CD14-positive monocyte (primary cell): ENCODE data around the gene CLBA1. TPM values are rescaled to one million over a fixed set of nuclear protein-coding genes. Genes with fewer than 3 reads are reported as not detected.

Experiments
- DNase-seq, 3 donors: peaks; one replicate each; pipeline ENCODE4 v3.0.0-alpha.2; 2011 to 2022
- H2AFZ ChIP-seq: 2 replicates; pipeline ENCODE4 v1.6.0; 2012; ENCODE audit warnings: mild to moderate bottlenecking, low read depth, low read length, inconsistent platforms; ENCODE audit not compliant: insufficient read depth, poor library complexity, severe bottlenecking
- H3K27ac ChIP-seq, 2 donors: 1 replicate in 1 of 2; 2 replicates in 1 of 2; pipeline ENCODE4 v1.5.1; 2012 to 2013; ENCODE audit warnings: low read length in 2 of 2, control low read depth in 1 of 2, inconsistent platforms in 1 of 2, low read depth in 1 of 2, mild to moderate bottlenecking in 1 of 2
- H3K27me3 ChIP-seq, 2 donors: one replicate each; pipeline versions ENCODE4 v1.6.0 to v1.6.1; 2011 to 2013; ENCODE audit warnings: low read length in 2 of 2; ENCODE audit not compliant: control insufficient read depth in 2 of 2, insufficient read depth in 2 of 2
- H3K36me3 ChIP-seq, 2 donors: replicated peaks in 1 of 2; 1 replicate in 1 of 2; 2 replicates in 1 of 2; pipeline versions ENCODE4 v1.5.1 to v1.6.1; 2012 to 2013; ENCODE audit warnings: low read length in 2 of 2, control low read depth in 1 of 2, inconsistent platforms in 1 of 2, mild to moderate bottlenecking in 1 of 2; ENCODE audit not compliant: insufficient read depth in 2 of 2, control insufficient read depth in 1 of 2
- H3K4me1 ChIP-seq, 2 donors: 1 replicate in 1 of 2; 2 replicates in 1 of 2; pipeline versions ENCODE4 v1.5.1 to v1.6.1; 2012 to 2013; ENCODE audit warnings: low read length in 2 of 2, control low read depth in 1 of 2, inconsistent platforms in 1 of 2, mild to moderate bottlenecking in 1 of 2, moderate library complexity in 1 of 2; ENCODE audit not compliant: insufficient read depth in 2 of 2, control insufficient read depth in 1 of 2
- H3K4me2 ChIP-seq: replicated peaks from 2 replicates; pipeline ENCODE3; 2012; ENCODE audit warnings: low read length, moderate library complexity, mild to moderate bottlenecking; ENCODE audit not compliant: poor library complexity, severe bottlenecking; ENCODE audit errors: extremely low read depth
- H3K4me3 ChIP-seq, 3 experiments: fragments of 200-600 bp in 1 of 3; sonication (generic) in 1 of 3; replicated peaks in 1 of 3; 1 replicate in 2 of 3; 2 replicates in 1 of 3; pipeline ENCODE4 v1.5.1; 2011 to 2013; ENCODE audit warnings: low read length in 3 of 3, mild to moderate bottlenecking in 3 of 3, control low read depth in 2 of 3, low read depth in 2 of 3, inconsistent platforms in 1 of 3, moderate library complexity in 1 of 3
- H3K79me2 ChIP-seq: 2 replicates; pipeline ENCODE4 v1.6.0; 2012; ENCODE audit warnings: mild to moderate bottlenecking, control low read depth, inconsistent platforms, low read length, moderate library complexity; ENCODE audit not compliant: insufficient read depth
- H3K9ac ChIP-seq: 2 replicates; pipeline ENCODE4 v1.6.0; 2017; ENCODE audit warnings: low read length, mild to moderate bottlenecking; ENCODE audit not compliant: insufficient read depth, poor library complexity, severe bottlenecking
- H3K9me3 ChIP-seq, 2 donors: replicated peaks in 1 of 2; 1 replicate in 1 of 2; 2 replicates in 1 of 2; pipeline versions ENCODE4 v1.5.1 to v1.6.1; 2012 to 2013; ENCODE audit warnings: low read length in 2 of 2, control low read depth in 1 of 2; ENCODE audit not compliant: control insufficient read depth in 1 of 2, insufficient read depth in 1 of 2
- H4K20me1 ChIP-seq: 2 replicates; pipeline ENCODE4 v1.6.0; 2012; ENCODE audit warnings: mild to moderate bottlenecking, low read length, control low read depth, moderate library complexity; ENCODE audit not compliant: insufficient read depth
- H3K27ac Mint-ChIP-seq, 7 donors: one replicate each; pipeline ENCODE4 v1.8.0; 2020; ENCODE audit warnings: mild to moderate bottlenecking in 7 of 7, mixed read lengths in 7 of 7, moderate library complexity in 6 of 7, inconsistent platforms in 2 of 7
- H3K27me3 Mint-ChIP-seq, 3 donors: one replicate each; pipeline ENCODE4 v1.8.0; 2021 to 2022; ENCODE audit warnings: low read depth in 3 of 3, mild to moderate bottlenecking in 3 of 3, mixed read lengths in 3 of 3, moderate library complexity in 3 of 3, inconsistent platforms in 1 of 3
- H3K36me3 Mint-ChIP-seq, 2 donors: one replicate each; pipeline ENCODE4 v1.8.0; 2020; ENCODE audit warnings: mixed read lengths in 2 of 2, inconsistent platforms in 1 of 2, mild to moderate bottlenecking in 1 of 2
- H3K4me1 Mint-ChIP-seq: one replicate; pipeline ENCODE4 v1.8.0; 2020; ENCODE audit warnings: mild to moderate bottlenecking, mixed read lengths
- H3K4me3 Mint-ChIP-seq, 2 donors: one replicate each; pipeline ENCODE4 v1.8.0; 2020; ENCODE audit warnings: mild to moderate bottlenecking in 2 of 2, mixed read lengths in 2 of 2, moderate library complexity in 1 of 2
- H3K9me3 Mint-ChIP-seq, 7 donors: one replicate each; pipeline ENCODE4 v1.8.0; 2020 to 2022; ENCODE audit warnings: mixed read lengths in 7 of 7, mild to moderate bottlenecking in 6 of 7, moderate library complexity in 6 of 7, inconsistent platforms in 2 of 7
- CTCF ChIP-seq: fragments of 200-600 bp; IDR thresholded peaks from one replicate; pipeline ENCODE4 v1.8.0; 2022; ENCODE audit warnings: antibody characterized with exemption, mild to moderate bottlenecking
- WGBS: methylation state at CpG from one replicate; pipeline ENCODE4 v1.1.5; 2013; ENCODE audit warnings: missing lambda C conversion rate; ENCODE audit not compliant: insufficient coverage; 5-methylcytosine and 5-hydroxymethylcytosine counted together
- intact Hi-C, 2 donors: fragments of 100-400 bp; cut with micrococcal nuclease; formaldehyde crosslinking; loops; one replicate each; pipeline versions ENCODE4 v1.15.0 to v1.15.1; 2023
- polyA plus RNA-seq, 3 donors: library from polyadenylated mRNA; depleted of rRNA in 1 of 3; unstranded in 2 of 3; stranded (reverse) in 1 of 3; fragments of 300-500 nt in 2 of 3; fragments of >200 nt in 1 of 3; fragmentation: Illumina TruSeq in 2 of 3; gene quantifications; 1 replicate in 2 of 3; 2 replicates in 1 of 3; pipeline ENCODE4 v1.2.3, GENCODE V29; 2012 to 2021

The CLBA1 gene
- polyA plus RNA-seq, 3 donors, result 0.62 to 0.76 (median 0.63) TPM

GRCh38 chr14:104970231-104971068 is 15.1 kb upstream of the CLBA1 start:
- H3K27me3 ChIP-seq, result peaks cover 2 to 23% of the 10 kb centered on the region in 2 donors
- H3K27me3 Mint-ChIP-seq, result peaks cover 20 to 35% (median 31%) of the 10 kb centered on the region in 3 donors
- no peak overlapping the region for H2AFZ ChIP-seq
- H3K4me3 ChIP-seq, result no peak overlapping the region
- no peaks in the 10 kb centered on the region for H3K4me1 ChIP-seq
- 93% methylated on average over 19 of the region's 19 CpGs for WGBS
- no peak for TF ChIP-seq CTCF
- intact Hi-C loops, result loop anchor here in 1 of 2 donors (5.0 kb wide), 1 partner anchor 117 kb away; no protein-coding TSS in a partner anchor
- no peak overlapping the region for H3K4me2 ChIP-seq
- no peak overlapping the region for H3K9ac ChIP-seq
- no peak overlapping the region for H3K4me3 Mint-ChIP-seq
- no peaks in the 10 kb centered on the region for H3K79me2 ChIP-seq
- no peak overlapping the region for H3K27ac ChIP-seq
- H3K27ac Mint-ChIP-seq, result no peak overlapping the region
- no peaks in the 10 kb centered on the region for H3K9me3 ChIP-seq
- H3K36me3 Mint-ChIP-seq, result no peaks in the 10 kb centered on the region
- H3K36me3 ChIP-seq, result no peaks in the 10 kb centered on the region
- no peaks in the 10 kb centered on the region for H3K9me3 Mint-ChIP-seq
- peaks cover 4% of the 10 kb centered on the region for H3K4me1 Mint-ChIP-seq
- H4K20me1 ChIP-seq, result no peaks in the 10 kb centered on the region
- no peak for DNase-seq

- peaks cover 2 to 27% of the 10 kb centered on the region in 2 donors for H3K27me3 ChIP-seq
- no peaks in the 10 kb centered on the region for H3K9me3 ChIP-seq
- Mint-ChIP-seq H3K4me3 (no peak overlapping the region), H3K36me3 (peaks cover 0 to 1% of the 10 kb centered on the region in 2 donors), H3K9me3 (peaks cover 0 to 4% (median 0%) of the 10 kb centered on the region in 7 donors), H3K4me1 (peaks cover 10% of the 10 kb centered on the region), H3K27me3 (peaks cover 27 to 37% (median 33%) of the 10 kb centered on the region in 3 donors), H3K27ac (no peak overlapping the region)
- TF ChIP-seq CTCF, result no peak
- H4K20me1 ChIP-seq, result no peaks in the 10 kb centered on the region
- H3K9ac ChIP-seq, result no peak overlapping the region
- no peaks in the 10 kb centered on the region for H3K36me3 ChIP-seq
- whole genome bisulfite sequencing, result 94% methylated on average over 12 of the region's 12 CpGs
- H3K4me1 ChIP-seq, result peaks cover 0 to 9% of the 10 kb centered on the region in 2 donors
- intact Hi-C loops, result loop anchor here in 1 of 2 donors (5.0 kb wide), 1 partner anchor 116 kb away; no protein-coding TSS in a partner anchor
- H3K4me2 ChIP-seq, result no peak overlapping the region
- no peak overlapping the region for H3K27ac ChIP-seq
- H3K4me3 ChIP-seq, result no peak overlapping the region
- no peak overlapping the region for H2AFZ ChIP-seq
- H3K79me2 ChIP-seq, result no peaks in the 10 kb centered on the region
- DNase-seq, result no peak
Measured at GRCh38 chr14:104971447-104972240, 13.9 kb upstream of the CLBA1 start.
